Liver (tissue), 9 donors: Measurements from ENCODE around the gene GRM6. TPM values are rescaled to one million over a fixed set of nuclear protein-coding genes. Genes with fewer than 3 reads are reported as not detected.

Experiments
- DNase-seq: peaks from one replicate; pipeline ENCODE4 v3.0.0-alpha.2; 2017; ENCODE audit warnings: low spot score
- H3K27ac ChIP-seq, 2 donors: one replicate each; pipeline ENCODE4 v1.7.0; 2013; ENCODE audit warnings: inconsistent platforms in 2 of 2, low read length in 2 of 2, control low read depth in 1 of 2, low read depth in 1 of 2, mild to moderate bottlenecking in 1 of 2
- H3K27me3 ChIP-seq, 4 donors: one replicate each; pipeline versions ENCODE4 v1.6.1 to v1.7.0; 2013; ENCODE audit warnings: low read length in 3 of 4, inconsistent platforms in 1 of 4, mild to moderate bottlenecking in 1 of 4, moderate library complexity in 1 of 4; ENCODE audit not compliant: control insufficient read depth in 4 of 4, insufficient read depth in 4 of 4
- H3K36me3 ChIP-seq, 4 donors: one replicate each; pipeline versions ENCODE4 v1.6.1 to v1.7.0; 2013; ENCODE audit warnings: low read length in 3 of 4, mild to moderate bottlenecking in 3 of 4, low read depth in 1 of 4, moderate library complexity in 1 of 4; ENCODE audit not compliant: control insufficient read depth in 4 of 4, insufficient read depth in 3 of 4
- H3K4me1 ChIP-seq, 4 donors: one replicate each; pipeline versions ENCODE4 v1.6.1 to v1.7.0; 2013; ENCODE audit warnings: low read length in 3 of 4, mild to moderate bottlenecking in 3 of 4, moderate library complexity in 1 of 4; ENCODE audit not compliant: control insufficient read depth in 4 of 4, insufficient read depth in 4 of 4
- H3K4me3 ChIP-seq, 3 donors: one replicate each; pipeline versions ENCODE4 v1.6.1 to v1.7.0; 2013; ENCODE audit warnings: low read length in 3 of 3, control low read depth in 1 of 3, low read depth in 1 of 3, mild to moderate bottlenecking in 1 of 3
- H3K9ac ChIP-seq, 2 donors: one replicate each; pipeline ENCODE4 v1.7.0; 2013; ENCODE audit warnings: low read length in 2 of 2, mild to moderate bottlenecking in 2 of 2, moderate library complexity in 2 of 2, control low read depth in 1 of 2, low read depth in 1 of 2
- H3K9me3 ChIP-seq, 4 donors: one replicate each; pipeline versions ENCODE4 v1.6.1 to v1.7.0; 2013; ENCODE audit warnings: low read length in 3 of 4; ENCODE audit not compliant: control insufficient read depth in 4 of 4
- EGR1 ChIP-seq, 2 donors: IDR thresholded peaks; 2 replicates each; pipeline ENCODE4 v1.6.1; 2016 to 2018; ENCODE audit warnings: antibody characterized with exemption in 2 of 2, low read depth in 2 of 2
- FOXA1 ChIP-seq: IDR thresholded peaks from 2 replicates; pipeline ENCODE4 v1.6.1; 2016; ENCODE audit warnings: antibody characterized with exemption
- FOXA2 ChIP-seq: IDR thresholded peaks from 2 replicates; pipeline ENCODE4 v1.6.1; 2016; ENCODE audit warnings: antibody characterized with exemption
- GABPA ChIP-seq, 2 donors: IDR thresholded peaks in 1 of 2; conservative IDR thresholded peaks in 1 of 2; 2 replicates each; pipeline ENCODE4 v1.6.1; 2016; ENCODE audit warnings: antibody characterized with exemption in 2 of 2, mild to moderate bottlenecking in 1 of 2, moderate library complexity in 1 of 2
- HNF4A ChIP-seq, 2 donors: conservative IDR thresholded peaks; 2 replicates each; pipeline ENCODE4 v1.6.1; 2016; ENCODE audit warnings: antibody characterized with exemption in 2 of 2, mild to moderate bottlenecking in 2 of 2
- HNF4G ChIP-seq: IDR thresholded peaks from 2 replicates; pipeline ENCODE4 v1.6.1; 2016; ENCODE audit warnings: antibody characterized with exemption
- JUND ChIP-seq, 2 donors: IDR thresholded peaks; 2 replicates each; pipeline ENCODE4 v1.6.1; 2016; ENCODE audit warnings: antibody characterized with exemption in 2 of 2
- MAX ChIP-seq: IDR thresholded peaks from 2 replicates; pipeline ENCODE4 v1.6.1; 2016; ENCODE audit warnings: antibody characterized with exemption
- NR2F2 ChIP-seq: IDR thresholded peaks from 2 replicates; pipeline ENCODE4 v1.6.1; 2016; ENCODE audit warnings: antibody characterized with exemption
- RAD21 ChIP-seq, 2 donors: IDR thresholded peaks; 2 replicates each; pipeline ENCODE4 v1.6.1; 2016; ENCODE audit warnings: antibody characterized with exemption in 2 of 2, mild to moderate bottlenecking in 2 of 2
- REST ChIP-seq: IDR thresholded peaks from 2 replicates; pipeline ENCODE4 v1.6.1; 2016; ENCODE audit warnings: antibody characterized with exemption, mild to moderate bottlenecking
- RXRA ChIP-seq, 2 donors: IDR thresholded peaks; 2 replicates each; pipeline ENCODE4 v1.6.1; 2017 to 2018; ENCODE audit warnings: antibody characterized with exemption in 2 of 2, mild to moderate bottlenecking in 1 of 2
- SP1 ChIP-seq: IDR thresholded peaks from 2 replicates; pipeline ENCODE4 v1.6.1; 2018; ENCODE audit warnings: antibody characterized with exemption, mild to moderate bottlenecking
- TAF1 ChIP-seq: conservative IDR thresholded peaks from 2 replicates; pipeline ENCODE4 v1.6.1; 2016; ENCODE audit warnings: antibody characterized with exemption, mild to moderate bottlenecking
- YY1 ChIP-seq: IDR thresholded peaks from 2 replicates; pipeline ENCODE4 v1.6.1; 2016; ENCODE audit warnings: antibody characterized with exemption, mild to moderate bottlenecking
- ZBTB33 ChIP-seq: IDR thresholded peaks from 2 replicates; pipeline ENCODE4 v1.6.1; 2016; ENCODE audit warnings: antibody characterized with exemption
- WGBS: extraction: QIAGEN DNeasy Blood & Tissue Kit; methylation state at CpG from one replicate; pipeline ENCODE4 v1.1.7; 2013; 5-methylcytosine and 5-hydroxymethylcytosine counted together
- polyA plus RNA-seq, 2 donors: library from polyadenylated mRNA; stranded (reverse) in 1 of 2; unstranded in 1 of 2; fragments of 200-250 nt in 1 of 2; fragments of >200 nt in 1 of 2; fragmentation: Nextera tagmentation in 1 of 2; extraction: Ambion mirVana in 1 of 2; gene quantifications; one replicate each; pipeline versions ENCODE4 v1.2.1 to v1.2.3, GENCODE V29; 2013 to 2015
- total RNA-seq, 2 donors: library from RNA; depleted of rRNA; stranded (reverse); fragments of >200 nt; gene quantifications; one replicate each; pipeline ENCODE4 v1.2.3, GENCODE V29; 2014
- TF ChIP-seq, protein P1 (sequence below): fragments of 150-350 bp; IDR thresholded peaks from 2 replicates; pipeline ENCODE4 v1.5.1; 2017; ENCODE audit warnings: improper control_type of control experiment, low read depth, low read length; ENCODE audit not compliant: missing input control
- TF ChIP-seq, protein P2 (sequence below): IDR thresholded peaks from 2 replicates; pipeline ENCODE4 v1.6.1; 2016; ENCODE audit warnings: antibody characterized with exemption
- donor health status: healthy.
- donor health status: healthy.
- donor health status: healthy.
- donor health status: healthy.
- donor health status: healthy.

Gene GRM6
- total and polyA plus RNA-seq, 4 donors, result 0.23 TPM; not detected in 3

- WGBS, result 63% methylated on average over 11 of the region's 11 CpGs
- peaks cover 4 to 37% (median 8%) of the 10 kb centered on the region in 4 donors for H3K9me3 ChIP-seq
- no peak for DNase-seq
- no peak overlapping the region for H3K4me3 ChIP-seq
- no peaks in the 10 kb centered on the region for H3K36me3 ChIP-seq
- no peak overlapping the region for H3K27ac ChIP-seq
- H3K9ac ChIP-seq, result no peak overlapping the region
- no peak for TF ChIP-seq REST
- no peak for TF ChIP-seq JUND (IDR thresholded peaks at IDR 0.05)
- TF ChIP-seq HNF4G, result no peak
- TF ChIP-seq, protein P1, sequence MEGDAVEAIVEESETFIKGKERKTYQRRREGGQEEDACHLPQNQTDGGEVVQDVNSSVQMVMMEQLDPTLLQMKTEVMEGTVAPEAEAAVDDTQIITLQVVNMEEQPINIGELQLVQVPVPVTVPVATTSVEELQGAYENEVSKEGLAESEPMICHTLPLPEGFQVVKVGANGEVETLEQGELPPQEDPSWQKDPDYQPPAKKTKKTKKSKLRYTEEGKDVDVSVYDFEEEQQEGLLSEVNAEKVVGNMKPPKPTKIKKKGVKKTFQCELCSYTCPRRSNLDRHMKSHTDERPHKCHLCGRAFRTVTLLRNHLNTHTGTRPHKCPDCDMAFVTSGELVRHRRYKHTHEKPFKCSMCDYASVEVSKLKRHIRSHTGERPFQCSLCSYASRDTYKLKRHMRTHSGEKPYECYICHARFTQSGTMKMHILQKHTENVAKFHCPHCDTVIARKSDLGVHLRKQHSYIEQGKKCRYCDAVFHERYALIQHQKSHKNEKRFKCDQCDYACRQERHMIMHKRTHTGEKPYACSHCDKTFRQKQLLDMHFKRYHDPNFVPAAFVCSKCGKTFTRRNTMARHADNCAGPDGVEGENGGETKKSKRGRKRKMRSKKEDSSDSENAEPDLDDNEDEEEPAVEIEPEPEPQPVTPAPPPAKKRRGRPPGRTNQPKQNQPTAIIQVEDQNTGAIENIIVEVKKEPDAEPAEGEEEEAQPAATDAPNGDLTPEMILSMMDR, result no peak
- TF ChIP-seq, protein P2, sequence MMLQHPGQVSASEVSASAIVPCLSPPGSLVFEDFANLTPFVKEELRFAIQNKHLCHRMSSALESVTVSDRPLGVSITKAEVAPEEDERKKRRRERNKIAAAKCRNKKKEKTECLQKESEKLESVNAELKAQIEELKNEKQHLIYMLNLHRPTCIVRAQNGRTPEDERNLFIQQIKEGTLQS, result no peak
- TF ChIP-seq MAX, result no peak
- no peak for TF ChIP-seq FOXA2
- no peak for TF ChIP-seq TAF1
- peaks cover 0 to 5% (median 0%) of the 10 kb centered on the region in 4 donors for H3K4me1 ChIP-seq
- peaks cover 0 to 9% (median 3%) of the 10 kb centered on the region in 4 donors for H3K27me3 ChIP-seq
Observed at GRCh38 chr5:178996156-178996555, 1.0 kb upstream of the GRM6 start.

DNA sequence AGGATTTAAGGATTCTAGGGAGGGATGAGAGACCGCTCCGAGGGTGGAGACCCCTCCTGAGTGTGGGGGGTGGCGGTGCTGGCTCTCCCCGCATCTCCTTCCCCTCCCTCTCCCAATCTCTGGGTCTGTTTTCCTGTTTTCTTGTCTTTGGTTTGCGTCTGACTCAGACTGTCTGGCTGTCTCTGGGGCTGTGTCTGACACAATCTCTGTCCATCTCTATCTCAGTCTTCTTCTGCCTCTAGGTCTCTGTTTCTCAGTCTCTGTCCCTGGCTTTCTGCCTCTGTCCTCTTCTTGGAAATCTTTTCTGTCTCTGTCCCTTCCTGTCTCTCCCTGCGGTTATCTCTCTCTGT lies 196 bp upstream of the GRM6 start:
- 16% methylated on average over 6 of the region's 6 CpGs for WGBS
- peaks cover 0 to 5% (median 0%) of the 10 kb centered on the region in 4 donors for H3K4me1 ChIP-seq
- no peak overlapping the region for H3K27ac ChIP-seq
- H3K4me3 ChIP-seq, result no peak overlapping the region
- H3K27me3 ChIP-seq, result peaks cover 0 to 9% (median 3%) of the 10 kb centered on the region in 4 donors
- DNase-seq, result no peak
- peaks cover 4 to 31% (median 8%) of the 10 kb centered on the region in 4 donors for H3K9me3 ChIP-seq
- H3K9ac ChIP-seq, result no peak overlapping the region
- no peaks in the 10 kb centered on the region for H3K36me3 ChIP-seq
- no peak for TF ChIP-seq RAD21 (IDR thresholded peaks at IDR 0.05)
- TF ChIP-seq JUND (IDR thresholded peaks at IDR 0.05), result no peak
- TF ChIP-seq FOXA1, result no peak
- TF ChIP-seq GABPA (IDR thresholded peaks at IDR 0.05 in 1 of 2, conservative IDR thresholded peaks at IDR 0.05 in 1 of 2), result no peak
- no peak for TF ChIP-seq SP1
- TF ChIP-seq YY1, result no peak
- TF ChIP-seq REST, result no peak
- no peak for TF ChIP-seq RXRA (IDR thresholded peaks at IDR 0.05)
- TF ChIP-seq, protein P1, result no peak
- no peak for TF ChIP-seq HNF4A (conservative IDR thresholded peaks at IDR 0.05)
- TF ChIP-seq EGR1 (IDR thresholded peaks at IDR 0.05; ENCODE audit: low read depth in 2 of 2), result no peak
- TF ChIP-seq NR2F2, result no peak
- TF ChIP-seq TAF1, result no peak
- TF ChIP-seq FOXA2, result no peak
- TF ChIP-seq ZBTB33, result no peak
- TF ChIP-seq, protein P2, result no peak
- no peak for TF ChIP-seq HNF4G
